Fibroblast of skin of left biceps (primary cell): ENCODE measurements around the gene DDC.
"Not testable (repeated sequence)": the region's sequence is repeated elsewhere in the genome, so short reads cannot be mapped to it uniquely, and the experiment has no call there.

Experiments used
- DNase-seq, 2 experiments: peaks; one replicate each; pipeline ENCODE4 v3.0.0-alpha.2; 2013; ENCODE audit warnings: low read depth in 2 of 2

The DDC gene

GRCh38 chr7:50589364-50589763 lies 24.2 kb upstream of the DDC start:
- DNase-seq: no peak

- DNase-seq: no peak
Measured at GRCh38 chr7:50588937-50589336, 23.7 kb upstream of the DDC start.

DNA sequence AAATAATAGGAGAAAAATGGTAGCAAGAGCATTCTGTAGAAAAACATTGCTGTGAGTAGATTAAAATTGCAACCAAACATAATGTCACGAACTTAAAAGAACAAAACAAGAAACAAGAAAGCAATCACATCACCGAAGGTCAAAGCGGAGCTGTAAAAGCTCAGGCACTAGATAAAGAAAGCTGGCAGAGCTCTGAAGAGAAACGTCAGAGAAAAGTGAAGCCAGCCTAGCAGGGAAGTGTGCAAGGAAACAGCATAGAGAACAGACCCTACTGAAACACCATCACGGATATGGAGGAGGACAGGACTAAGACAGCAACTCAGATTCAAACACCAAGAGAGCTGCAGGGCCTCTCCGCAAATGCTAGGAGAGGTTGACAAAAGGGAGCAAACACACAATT lies 22.5 kb upstream of the DDC start:
- no peak for DNase-seq

GRCh38 chr7:50584793-50585408 lies 19.7 kb upstream of the DDC start:
- no peak for DNase-seq

DNA sequence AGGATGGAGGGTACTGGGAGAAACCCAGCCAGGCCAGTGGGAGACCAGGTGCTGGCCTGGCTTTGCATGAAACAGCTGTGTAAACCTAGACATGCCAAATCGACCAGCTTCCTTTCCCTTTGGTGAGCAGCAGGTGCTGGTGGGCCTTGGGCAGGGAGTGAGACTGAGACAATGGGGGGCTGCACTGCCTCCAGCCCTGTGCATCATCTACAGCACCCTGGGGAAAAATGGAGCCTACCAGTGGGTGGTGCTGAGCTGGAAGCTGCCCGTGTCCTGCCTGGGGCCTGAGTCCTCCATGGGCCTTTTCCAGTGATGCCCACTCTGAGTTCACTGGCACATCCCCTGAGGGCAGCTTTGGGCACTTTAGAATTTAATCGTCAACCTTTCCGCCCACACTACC lies 19.2 kb upstream of the DDC start:
- DNase-seq: no peak

- not testable (repeated sequence) for DNase-seq
Measured at GRCh38 chr7:50583295-50583694, 18.1 kb upstream of the DDC start.

GRCh38 chr7:50582271-50582670 lies 17.1 kb upstream of the DDC start:
- not testable (repeated sequence) for DNase-seq

DNA sequence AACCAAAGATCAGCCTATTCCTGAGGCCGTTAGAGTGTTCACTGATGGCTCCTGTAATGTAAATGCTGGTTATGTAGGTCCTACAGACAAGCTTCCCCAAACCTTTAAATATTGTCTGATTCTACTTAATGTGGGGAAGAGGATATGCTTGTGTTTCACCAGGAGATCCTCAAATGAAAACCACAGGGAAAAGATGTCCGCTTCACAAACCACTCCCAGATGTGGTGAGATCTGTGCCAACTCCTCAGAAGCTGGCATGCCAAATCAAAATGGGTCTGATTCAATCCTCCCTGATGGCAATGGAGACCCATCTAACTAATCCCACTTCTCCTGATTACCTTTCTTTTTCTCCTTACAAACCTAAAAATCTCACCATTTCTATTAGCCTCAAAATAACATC lies 15.5 kb upstream of the DDC start:
- not testable (repeated sequence) for DNase-seq

DNA sequence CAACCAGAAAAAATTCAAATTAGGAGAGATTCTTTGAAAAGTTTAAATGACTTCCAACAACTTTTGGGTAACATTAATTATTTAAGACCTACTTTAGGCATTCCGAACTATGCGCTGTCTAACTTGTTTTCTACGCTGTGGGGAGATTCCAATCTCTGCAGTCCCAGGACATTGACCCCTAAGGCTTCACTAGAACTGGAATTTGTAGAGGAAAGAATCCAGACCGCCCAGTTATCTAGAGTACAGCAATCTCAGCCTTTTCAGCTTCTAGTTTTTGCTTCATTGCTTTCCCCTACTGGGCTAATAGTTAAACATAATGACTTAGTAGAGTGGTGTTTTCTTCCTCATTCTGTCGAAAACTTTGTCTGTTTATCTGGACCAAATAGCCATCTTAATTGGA lies 14.9 kb upstream of the DDC start:
- no peak for DNase-seq

DNA sequence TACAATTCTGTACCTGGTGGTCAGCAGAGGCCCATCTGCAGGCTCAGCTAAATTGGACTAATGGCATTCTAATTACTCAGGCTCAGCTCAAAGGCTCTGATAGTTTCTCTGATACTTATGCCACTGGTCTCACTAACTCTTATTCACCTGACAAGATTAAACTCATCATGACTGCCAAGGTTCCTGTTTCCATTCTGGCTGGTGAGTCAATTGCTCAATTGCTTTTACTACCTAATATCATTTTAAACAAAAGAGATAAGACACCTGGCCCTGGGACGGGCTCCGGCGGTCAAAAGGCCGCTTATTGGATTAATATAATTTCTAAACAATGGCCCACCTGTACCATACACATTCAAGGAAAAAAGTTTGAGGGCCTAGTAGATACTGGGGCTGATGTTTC lies 12.9 kb upstream of the DDC start:
- DNase-seq: not testable (repeated sequence)

GRCh38 chr7:50577569-50577968 lies 12.4 kb upstream of the DDC start:
- no peak for DNase-seq

DNA sequence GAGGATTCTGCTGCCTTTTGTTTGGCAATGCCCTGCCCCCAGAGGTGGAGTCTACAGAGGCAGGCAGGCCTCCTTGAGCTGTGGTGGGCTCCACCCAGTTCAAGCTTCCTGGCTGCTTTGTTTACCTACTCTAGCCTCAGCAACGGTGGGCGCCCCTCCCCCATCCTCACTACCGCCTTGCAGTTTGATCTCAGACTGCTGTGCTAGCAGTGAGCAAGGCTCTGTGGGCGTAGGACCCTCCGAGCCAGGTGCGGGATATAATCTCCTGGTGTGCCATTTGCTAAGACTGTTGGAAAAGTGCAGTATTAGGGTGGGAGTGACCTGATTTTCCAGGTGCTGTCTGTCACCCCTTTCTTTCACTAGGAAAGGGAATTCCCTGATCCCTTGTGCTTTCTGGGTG lies 11.2 kb upstream of the DDC start:
- DNase-seq: not testable (repeated sequence)

DNA sequence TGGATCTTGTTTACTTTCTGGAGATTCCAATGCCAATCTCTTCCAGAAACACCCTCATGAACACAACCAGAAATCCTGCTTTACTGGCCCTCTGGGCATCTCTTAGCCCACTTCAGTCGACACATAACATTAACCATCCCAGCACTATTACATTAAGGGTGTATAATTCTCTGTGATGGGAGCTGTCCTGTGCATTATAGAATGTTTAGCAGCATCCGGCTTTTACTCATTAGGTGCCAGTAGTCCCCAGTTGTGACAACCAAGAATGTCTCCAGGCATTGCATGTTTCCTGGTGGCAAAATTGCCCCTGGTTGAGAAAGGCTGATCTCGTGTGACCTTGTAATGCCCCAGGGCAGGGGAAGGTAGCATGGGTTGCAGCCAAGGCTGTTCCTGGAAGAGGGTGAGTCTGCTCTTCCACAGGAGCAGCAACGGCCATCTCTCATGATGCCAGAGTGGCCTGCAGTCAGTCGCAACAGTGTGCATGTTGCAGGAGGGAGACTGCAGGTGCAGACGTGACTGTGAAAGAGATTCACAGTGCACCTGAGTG lies 2.6 kb upstream of the DDC start:
- no peak for DNase-seq

DNA sequence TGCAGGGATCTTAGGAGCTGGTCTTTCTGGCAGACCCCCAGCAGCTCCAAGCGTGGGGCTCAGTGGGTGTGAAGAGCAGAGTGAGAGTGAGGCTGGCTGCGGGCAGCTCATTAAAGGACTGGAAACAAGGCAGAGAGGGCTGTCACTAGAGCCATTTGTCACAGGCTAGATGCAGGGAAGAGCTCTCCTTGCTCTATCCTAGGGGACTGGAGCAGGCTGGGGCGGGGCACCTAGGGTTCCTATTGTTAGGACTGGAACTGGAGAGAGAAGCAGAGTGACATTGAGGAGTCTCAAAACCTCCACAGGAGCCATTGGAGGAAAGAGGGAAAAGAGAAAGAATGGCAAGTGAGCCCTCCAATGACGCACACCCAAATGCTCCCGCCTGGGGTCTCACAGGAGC lies 772 bp upstream of the DDC start:
- no peak for DNase-seq

GRCh38 chr7:50565559-50565916 lies 333 bp upstream of the DDC start:
- no peak for DNase-seq

- no peak for DNase-seq
Measured at GRCh38 chr7:50564171-50564570, 1.0 kb downstream of the DDC start.

- no peak for DNase-seq
Measured at GRCh38 chr7:50562136-50562535, 3.1 kb downstream of the DDC start.

DNA sequence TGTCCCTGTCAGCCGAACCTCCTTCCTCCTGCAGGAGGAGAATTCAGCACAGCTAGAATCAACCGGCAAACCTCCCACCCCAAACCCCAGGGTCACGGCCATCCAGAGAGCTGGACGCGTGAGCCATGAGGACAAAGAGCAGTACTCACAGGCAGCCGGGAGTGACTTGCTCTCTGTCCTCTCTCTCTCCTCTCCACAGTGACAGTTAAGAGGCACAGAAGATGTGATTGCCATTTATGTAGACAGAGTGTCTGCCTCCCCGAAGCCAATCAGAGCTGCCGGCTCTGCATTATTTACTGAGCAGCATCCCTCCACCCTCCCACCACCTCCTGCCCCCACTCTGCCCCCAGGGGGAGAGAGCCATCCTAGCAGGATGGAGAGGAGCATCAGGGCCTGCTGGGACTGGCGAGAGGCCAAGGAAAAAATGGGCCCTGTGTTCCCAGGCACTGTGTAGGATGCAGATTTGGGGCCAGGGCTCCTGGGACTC lies 4.3 kb downstream of the DDC start:
- DNase-seq: no peak

DNA sequence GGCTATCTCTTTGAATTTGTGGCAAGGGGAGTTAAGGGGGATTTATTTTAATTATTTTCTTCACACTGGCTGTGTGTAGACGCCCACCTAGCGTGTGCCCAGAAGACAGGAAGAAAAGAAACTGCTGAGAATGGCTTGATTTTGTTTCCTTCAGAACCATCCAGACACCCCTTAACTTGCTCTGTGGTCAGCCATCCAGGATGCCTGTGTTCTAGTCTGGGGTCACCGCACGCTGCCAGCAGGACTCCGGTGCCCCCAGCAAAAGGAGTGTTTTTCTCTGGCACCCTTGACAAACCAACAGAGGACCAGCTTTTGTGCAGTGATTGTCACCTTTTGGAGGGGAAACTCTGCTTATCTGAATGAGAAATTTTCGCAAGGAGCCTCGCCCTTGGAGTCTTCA lies 5.3 kb downstream of the DDC start:
- no peak for DNase-seq

DNA sequence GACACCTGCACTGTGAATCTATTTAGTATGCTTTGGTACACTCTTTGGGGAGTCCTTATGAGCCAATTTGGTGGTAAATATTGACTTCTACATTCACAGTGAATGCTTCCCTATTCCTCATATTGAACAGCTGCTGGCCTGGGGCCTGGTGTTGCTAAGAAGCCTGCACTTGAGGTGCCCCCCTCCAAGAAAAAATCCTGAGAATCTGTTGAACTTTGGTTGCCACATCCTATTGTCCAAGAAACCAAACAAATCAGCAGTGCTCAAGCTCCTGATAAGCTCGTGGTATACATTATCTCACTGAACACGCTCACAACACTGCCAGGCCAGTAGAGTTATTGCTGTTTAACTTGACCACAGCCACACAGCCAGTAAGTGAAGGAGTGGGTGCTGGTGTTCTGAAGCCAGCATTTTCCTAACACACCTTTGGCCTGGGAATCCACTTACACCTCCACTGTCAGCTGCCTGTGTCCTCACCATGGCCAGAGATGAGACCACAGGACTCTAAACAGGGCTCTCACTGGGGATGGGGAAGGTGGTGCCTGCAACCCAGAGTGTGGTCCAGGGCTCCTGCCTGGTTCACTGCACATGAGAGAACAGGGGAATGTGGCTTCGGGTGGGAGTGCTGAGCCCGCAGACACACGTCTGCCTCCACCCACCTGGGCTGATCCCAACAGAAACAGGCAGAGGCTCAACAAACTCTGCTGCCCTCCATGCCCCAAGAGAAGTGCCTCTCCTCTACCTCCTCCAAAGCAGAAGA lies 6.7 kb downstream of the DDC start:
- no peak for DNase-seq

- no peak for DNase-seq
Measured at GRCh38 chr7:50557099-50557498, 8.1 kb downstream of the DDC start.

DNA sequence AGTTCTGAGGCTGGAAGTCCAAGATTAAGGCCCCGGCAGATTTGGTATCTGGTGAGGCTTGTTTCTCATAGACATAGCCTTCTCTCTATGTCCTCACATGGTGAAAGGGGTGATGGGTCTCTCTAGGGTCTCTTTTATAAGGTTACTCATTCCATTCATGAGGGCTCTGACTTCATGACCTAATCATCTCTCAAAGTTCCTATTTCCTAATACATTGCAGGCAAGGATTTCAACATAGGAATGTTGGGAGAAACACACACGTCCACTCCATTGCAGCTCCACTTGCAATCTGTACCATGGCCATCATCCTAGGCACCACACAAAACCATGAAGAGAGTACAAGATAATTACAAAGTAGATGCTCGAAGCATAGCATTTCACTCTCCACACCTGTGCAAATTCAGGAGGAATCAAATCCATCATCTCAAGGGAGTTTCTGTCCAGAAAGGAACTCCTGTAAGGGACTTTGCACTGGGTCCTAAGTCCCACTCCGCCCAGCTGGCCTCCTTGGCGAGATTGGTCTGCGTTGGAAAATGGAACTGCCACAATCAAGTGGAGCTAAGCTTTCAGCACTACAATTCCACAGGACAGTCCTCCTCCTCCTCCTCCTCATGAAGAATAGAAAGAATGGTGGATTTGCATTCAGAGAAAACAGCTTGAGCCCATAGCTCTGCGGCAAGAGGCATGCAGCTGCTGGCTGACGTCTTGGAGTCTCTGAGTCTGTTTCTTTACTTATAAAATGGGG lies 8.8 kb downstream of the DDC start:
- no peak for DNase-seq
